SK-N-SH (cell line): ENCODE results near the gene CALN1. TPM values are rescaled to one million over a fixed set of nuclear protein-coding genes. Genes with fewer than 3 reads are reported as not detected.

Experiments used
- CTCF ChIA-PET: fragments of 300-600, 350-600 bp; formaldehyde crosslinking; extraction: SDS; loops from one replicate; lab custom pipeline; 2021; lab: Yijun Ruan, JAX
- POLR2A ChIA-PET: fragments of 350-600 bp; sonication (Branson Sonifier 250); formaldehyde crosslinking; extraction: SDS; loops from one replicate; lab custom pipeline; 2020; ENCODE audit warnings: antibody characterized with exemption, inconsistent platforms; lab: Yijun Ruan, JAX
- DNase-seq: peaks from one replicate; pipeline ENCODE4 v3.0.0; 2012
- H2AFZ ChIP-seq: fragments of 200-600 bp; sonication (generic); 2 replicates; pipeline ENCODE4 v1.8.1; 2016; ENCODE audit warnings: antibody characterized with exemption, mild to moderate bottlenecking, low read depth
- H3F3A ChIP-seq: fragments of 200-600 bp; sonication (generic); replicated peaks from 2 replicates; pipeline ENCODE3; 2016; ENCODE audit warnings: antibody characterized with exemption, mild to moderate bottlenecking; ENCODE audit not compliant: insufficient read depth
- H3K27ac ChIP-seq, 2 experiments: fragments of 200-500 bp in 1 of 2; fragments of 200-600 bp in 1 of 2; sonication (Bioruptor generic) in 1 of 2; sonication (generic), shearing (Covaris generic) in 1 of 2; 2 replicates each; pipeline versions ENCODE4 v1.5.1 to v1.6.1; 2014 to 2016; ENCODE audit warnings: low read depth in 2 of 2, inconsistent platforms in 1 of 2, low read length in 1 of 2, mild to moderate bottlenecking in 1 of 2, mixed read lengths in 1 of 2
- H3K27me3 ChIP-seq: fragments of 200-600 bp; sonication (generic), shearing (Covaris generic); 2 replicates; pipeline ENCODE4 v1.6.1; 2016; ENCODE audit warnings: mixed run types; ENCODE audit not compliant: insufficient read depth
- H3K36me3 ChIP-seq, 2 experiments: fragments of 200-500 bp in 1 of 2; fragments of 200-600 bp in 1 of 2; sonication (Bioruptor generic) in 1 of 2; sonication (generic) in 1 of 2; replicated peaks in 1 of 2; 2 replicates each; pipeline versions ENCODE3 to v1.5.1; 2014 to 2016; ENCODE audit warnings: low read length in 1 of 2, mild to moderate bottlenecking in 1 of 2; ENCODE audit not compliant: insufficient read depth in 2 of 2, control insufficient read depth in 1 of 2
- H3K4me1 ChIP-seq, 2 experiments: fragments of 200-500 bp in 1 of 2; fragments of 200-600 bp in 1 of 2; sonication (Bioruptor generic) in 1 of 2; sonication (generic), shearing (Covaris generic) in 1 of 2; 2 replicates each; pipeline versions ENCODE4 v1.5.1 to v1.6.1; 2014 to 2016; ENCODE audit warnings: low read depth in 1 of 2, low read length in 1 of 2, mixed run types in 1 of 2; ENCODE audit not compliant: insufficient read depth in 2 of 2, control insufficient read depth in 1 of 2
- H3K4me2 ChIP-seq: fragments of 200-600 bp; sonication (generic), shearing (Covaris generic); 2 replicates; pipeline ENCODE4 v1.6.1; 2017; ENCODE audit warnings: mixed run types
- H3K4me3 ChIP-seq, 2 experiments: fragments of 200-500 bp in 1 of 2; fragments of 200-600 bp in 1 of 2; sonication (Bioruptor generic) in 1 of 2; sonication (generic), shearing (Covaris generic) in 1 of 2; 2 replicates each; pipeline versions ENCODE4 v1.5.1 to v1.8.1; 2014 to 2016; ENCODE audit warnings: low read depth in 2 of 2, inconsistent platforms in 1 of 2, low read length in 1 of 2, mild to moderate bottlenecking in 1 of 2, mixed read lengths in 1 of 2, moderate library complexity in 1 of 2
- H3K79me2 ChIP-seq: fragments of 200-600 bp; sonication (generic); 2 replicates; pipeline ENCODE4 v1.8.1; 2017; ENCODE audit warnings: mild to moderate bottlenecking; ENCODE audit not compliant: insufficient read depth
- H3K9ac ChIP-seq: fragments of 200-600 bp; sonication (generic); 2 replicates; pipeline ENCODE4 v1.6.1; 2017; ENCODE audit warnings: mixed run types
- H3K9me2 ChIP-seq: fragments of 200-600 bp; sonication (generic); 2 replicates; pipeline ENCODE4 v1.6.1; 2017; ENCODE audit warnings: mixed run types
- H3K9me3 ChIP-seq: fragments of 200-600 bp; sonication (generic); 2 replicates; pipeline ENCODE4 v1.6.1; 2017; ENCODE audit warnings: mixed run types, mild to moderate bottlenecking, moderate library complexity
- H4K20me1 ChIP-seq: fragments of 200-600 bp; sonication (generic); 2 replicates; pipeline ENCODE4 v1.6.1; 2017; ENCODE audit warnings: mild to moderate bottlenecking, mixed run types; ENCODE audit not compliant: insufficient read depth
- ELF1 ChIP-seq: IDR thresholded peaks from 2 replicates; pipeline ENCODE4 v1.4.0; 2012
- FOSL2 ChIP-seq: IDR thresholded peaks from 2 replicates; pipeline ENCODE4 v1.4.0; 2012; ENCODE audit warnings: low read depth, mild to moderate bottlenecking, moderate library complexity, borderline replicate concordance
- JUND ChIP-seq: IDR thresholded peaks from 2 replicates; pipeline ENCODE4 v1.4.0; 2012
- RAD21 ChIP-seq: IDR thresholded peaks from 2 replicates; pipeline ENCODE4 v1.6.1; 2012; ENCODE audit warnings: mild to moderate bottlenecking, low read length
- RCOR1 ChIP-seq: fragments of 150-350 bp; IDR thresholded peaks from 2 replicates; pipeline ENCODE4 v1.6.1; 2017; ENCODE audit warnings: antibody characterized with exemption, low read length
- RFX5 ChIP-seq: IDR thresholded peaks from 2 replicates; pipeline ENCODE4 v1.6.1; 2012; ENCODE audit warnings: mild to moderate bottlenecking, improper control_type of control experiment, low read length
- RXRA ChIP-seq: IDR thresholded peaks from 2 replicates; pipeline ENCODE4 v1.4.0; 2012; ENCODE audit warnings: low read depth, mild to moderate bottlenecking, borderline replicate concordance
- SIN3A ChIP-seq: IDR thresholded peaks from 2 replicates; pipeline ENCODE4 v1.6.1; 2012; ENCODE audit warnings: low read depth, mild to moderate bottlenecking, low read length, moderate library complexity, borderline replicate concordance
- SMC3 ChIP-seq: IDR thresholded peaks from 2 replicates; pipeline ENCODE4 v1.6.1; 2012; ENCODE audit warnings: low read depth, low read length, improper control_type of control experiment
- WGBS: methylation state at CpG from one replicate; pipeline ENCODE4 v1.1.6; 2017; ENCODE audit warnings: low lambda C conversion rate; 5-methylcytosine and 5-hydroxymethylcytosine counted together
- polyA plus RNA-seq, 3 experiments: library from polyadenylated mRNA; depleted of rRNA; stranded (reverse); fragments of >200 nt; gene quantifications; 2 replicates each; pipeline ENCODE4 v1.2.3, GENCODE V29; 2012
- TF ChIP-seq, protein P1 (sequence below): IDR thresholded peaks from 2 replicates; pipeline ENCODE4 v1.4.0; 2012; ENCODE audit warnings: low read depth
- TF ChIP-seq, protein P2 (sequence below): IDR thresholded peaks from 2 replicates; pipeline ENCODE4 v1.4.0; 2012; ENCODE audit warnings: low read depth, borderline replicate concordance
- TF ChIP-seq, protein P3 (sequence below): fragments of 200-600 bp; sonication (generic); IDR thresholded peaks from 2 replicates; pipeline ENCODE4 v1.6.1; 2017; ENCODE audit warnings: antibody characterized with exemption, mild to moderate bottlenecking, moderate library complexity
- TF ChIP-seq, protein P4 (sequence below): IDR thresholded peaks from 2 replicates; pipeline ENCODE4 v1.4.0; 2012; ENCODE audit warnings: low read depth, borderline replicate concordance
- TF ChIP-seq, protein P5 (sequence below): fragments of 150-350 bp; IDR thresholded peaks from 2 replicates; pipeline ENCODE4 v1.6.1; 2017; ENCODE audit warnings: antibody characterized with exemption, low read length, low read depth, borderline replicate concordance

CALN1 gene
- polyA plus RNA-seq, 1 of the 3 experiments (the other 2 are of a cell fraction), result not detected

DNA sequence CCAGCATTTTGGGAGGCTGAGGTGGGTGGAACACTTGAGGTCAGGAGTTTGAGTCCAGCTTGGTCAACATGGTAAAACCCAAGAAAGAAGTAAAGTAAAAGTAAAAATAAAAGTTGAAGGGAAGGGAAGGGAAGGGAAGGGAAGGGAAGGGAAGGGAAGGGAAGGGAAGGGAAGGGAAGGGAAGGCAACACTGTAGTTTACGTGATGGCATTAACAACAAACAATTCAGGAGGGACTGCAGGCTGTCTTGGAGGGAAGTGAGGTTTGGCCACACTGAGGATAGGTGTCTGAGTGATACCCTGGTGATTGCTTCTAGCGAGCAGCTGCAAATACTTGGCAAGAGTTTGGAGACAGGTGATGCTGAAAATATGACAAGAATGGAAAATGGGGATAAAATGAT is 298.0 kb downstream of the CALN1 start:
- H3K27me3 ChIP-seq, result no peaks in the 10 kb centered on the region
- no peaks in the 10 kb centered on the region for H3K9me2 ChIP-seq
- CTCF ChIA-PET, result interaction anchor here (0.6 kb wide), 1 partner anchor 139 kb away, joined by 3 read pairs; no protein-coding TSS in a partner anchor
- TF ChIP-seq, protein P1, sequence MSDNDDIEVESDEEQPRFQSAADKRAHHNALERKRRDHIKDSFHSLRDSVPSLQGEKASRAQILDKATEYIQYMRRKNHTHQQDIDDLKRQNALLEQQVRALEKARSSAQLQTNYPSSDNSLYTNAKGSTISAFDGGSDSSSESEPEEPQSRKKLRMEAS, result no peak
- no peak for TF ChIP-seq RFX5
- no peak for TF ChIP-seq RXRA
- TF ChIP-seq JUND, result no peak
- TF ChIP-seq RAD21, result no peak
- TF ChIP-seq, protein P2, sequence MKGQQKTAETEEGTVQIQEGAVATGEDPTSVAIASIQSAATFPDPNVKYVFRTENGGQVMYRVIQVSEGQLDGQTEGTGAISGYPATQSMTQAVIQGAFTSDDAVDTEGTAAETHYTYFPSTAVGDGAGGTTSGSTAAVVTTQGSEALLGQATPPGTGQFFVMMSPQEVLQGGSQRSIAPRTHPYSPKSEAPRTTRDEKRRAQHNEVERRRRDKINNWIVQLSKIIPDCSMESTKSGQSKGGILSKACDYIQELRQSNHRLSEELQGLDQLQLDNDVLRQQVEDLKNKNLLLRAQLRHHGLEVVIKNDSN, result no peak
- TF ChIP-seq, protein P3, sequence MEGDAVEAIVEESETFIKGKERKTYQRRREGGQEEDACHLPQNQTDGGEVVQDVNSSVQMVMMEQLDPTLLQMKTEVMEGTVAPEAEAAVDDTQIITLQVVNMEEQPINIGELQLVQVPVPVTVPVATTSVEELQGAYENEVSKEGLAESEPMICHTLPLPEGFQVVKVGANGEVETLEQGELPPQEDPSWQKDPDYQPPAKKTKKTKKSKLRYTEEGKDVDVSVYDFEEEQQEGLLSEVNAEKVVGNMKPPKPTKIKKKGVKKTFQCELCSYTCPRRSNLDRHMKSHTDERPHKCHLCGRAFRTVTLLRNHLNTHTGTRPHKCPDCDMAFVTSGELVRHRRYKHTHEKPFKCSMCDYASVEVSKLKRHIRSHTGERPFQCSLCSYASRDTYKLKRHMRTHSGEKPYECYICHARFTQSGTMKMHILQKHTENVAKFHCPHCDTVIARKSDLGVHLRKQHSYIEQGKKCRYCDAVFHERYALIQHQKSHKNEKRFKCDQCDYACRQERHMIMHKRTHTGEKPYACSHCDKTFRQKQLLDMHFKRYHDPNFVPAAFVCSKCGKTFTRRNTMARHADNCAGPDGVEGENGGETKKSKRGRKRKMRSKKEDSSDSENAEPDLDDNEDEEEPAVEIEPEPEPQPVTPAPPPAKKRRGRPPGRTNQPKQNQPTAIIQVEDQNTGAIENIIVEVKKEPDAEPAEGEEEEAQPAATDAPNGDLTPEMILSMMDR, result no peak
- no peak for TF ChIP-seq ELF1
- TF ChIP-seq, protein P4, sequence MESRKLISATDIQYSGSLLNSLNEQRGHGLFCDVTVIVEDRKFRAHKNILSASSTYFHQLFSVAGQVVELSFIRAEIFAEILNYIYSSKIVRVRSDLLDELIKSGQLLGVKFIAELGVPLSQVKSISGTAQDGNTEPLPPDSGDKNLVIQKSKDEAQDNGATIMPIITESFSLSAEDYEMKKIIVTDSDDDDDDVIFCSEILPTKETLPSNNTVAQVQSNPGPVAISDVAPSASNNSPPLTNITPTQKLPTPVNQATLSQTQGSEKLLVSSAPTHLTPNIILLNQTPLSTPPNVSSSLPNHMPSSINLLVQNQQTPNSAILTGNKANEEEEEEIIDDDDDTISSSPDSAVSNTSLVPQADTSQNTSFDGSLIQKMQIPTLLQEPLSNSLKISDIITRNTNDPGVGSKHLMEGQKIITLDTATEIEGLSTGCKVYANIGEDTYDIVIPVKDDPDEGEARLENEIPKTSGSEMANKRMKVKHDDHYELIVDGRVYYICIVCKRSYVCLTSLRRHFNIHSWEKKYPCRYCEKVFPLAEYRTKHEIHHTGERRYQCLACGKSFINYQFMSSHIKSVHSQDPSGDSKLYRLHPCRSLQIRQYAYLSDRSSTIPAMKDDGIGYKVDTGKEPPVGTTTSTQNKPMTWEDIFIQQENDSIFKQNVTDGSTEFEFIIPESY, result no peak
- TF ChIP-seq, protein P5, sequence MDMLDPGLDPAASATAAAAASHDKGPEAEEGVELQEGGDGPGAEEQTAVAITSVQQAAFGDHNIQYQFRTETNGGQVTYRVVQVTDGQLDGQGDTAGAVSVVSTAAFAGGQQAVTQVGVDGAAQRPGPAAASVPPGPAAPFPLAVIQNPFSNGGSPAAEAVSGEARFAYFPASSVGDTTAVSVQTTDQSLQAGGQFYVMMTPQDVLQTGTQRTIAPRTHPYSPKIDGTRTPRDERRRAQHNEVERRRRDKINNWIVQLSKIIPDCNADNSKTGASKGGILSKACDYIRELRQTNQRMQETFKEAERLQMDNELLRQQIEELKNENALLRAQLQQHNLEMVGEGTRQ, result no peak
- TF ChIP-seq FOSL2, result no peak
- no peak for TF ChIP-seq SMC3
- no peak for TF ChIP-seq RCOR1
- no peak for TF ChIP-seq SIN3A
- no peak overlapping the region for H3K4me3 ChIP-seq
- no peak overlapping the region for H3K27ac ChIP-seq
- H3F3A ChIP-seq, result no peaks in the 10 kb centered on the region
- H3K9me3 ChIP-seq, result no peaks in the 10 kb centered on the region; the same call in 1 of the 2 replicates
- no peak overlapping the region for H3K4me2 ChIP-seq
- H2AFZ ChIP-seq, result no peak overlapping the region
- H3K4me1 ChIP-seq, result no peaks in the 10 kb centered on the region; a peak in 1 of 4 replicates
- no peak overlapping the region for H3K9ac ChIP-seq
- 13% methylated on average over 2 of the region's 2 CpGs for WGBS
- H3K79me2 ChIP-seq, result no peaks in the 10 kb centered on the region
- no peaks in the 10 kb centered on the region for H3K36me3 ChIP-seq
- POLR2A ChIA-PET, result no interaction called here
- no peaks in the 10 kb centered on the region for H4K20me1 ChIP-seq
- no peak for DNase-seq
